HG03060 (cell line): ENCODE data around the gene CALHM3.
"Not testable (repeated sequence)": the region's sequence is repeated elsewhere in the genome, so short reads cannot be mapped to it uniquely, and the experiment has no call there.

Source experiments
- ATAC-seq: cut with Tn5 transposase; IDR thresholded peaks from one replicate; pipeline ENCODE4 v1.9.1; 2021; ENCODE audit warnings: low read depth, moderate number of reproducible peaks; ENCODE audit not compliant: unreplicated experiment

The CALHM3 gene

GRCh38 chr10:103502849-103503660 is 24.0 kb upstream of the CALHM3 start:
- no peak for ATAC-seq

- no peak for ATAC-seq
These were observed 22.1 kb upstream of the CALHM3 start for GRCh38 chr10:103501186-103501585.

GRCh38 chr10:103500481-103500880 is 21.4 kb upstream of the CALHM3 start:
- no peak for ATAC-seq

DNA sequence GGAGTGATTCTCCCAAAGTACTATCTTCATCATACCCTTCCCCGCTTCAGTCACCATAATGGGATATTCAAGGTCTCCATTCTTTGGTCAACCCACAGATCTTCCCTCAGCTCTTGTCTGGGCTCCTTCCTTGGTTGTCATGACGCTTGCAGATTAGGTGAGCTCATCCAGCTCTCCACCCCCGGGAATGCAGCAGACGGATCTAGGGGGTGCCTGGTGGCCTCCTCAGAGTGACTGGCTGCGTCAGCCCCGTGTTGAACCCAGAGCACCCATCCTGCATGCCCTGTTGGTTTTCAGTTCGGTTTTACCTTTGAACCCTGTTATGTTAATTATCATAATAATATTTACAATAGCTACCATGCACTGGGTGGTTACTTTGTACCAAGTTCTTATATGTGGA is 20.8 kb upstream of the CALHM3 start:
- ATAC-seq, result no peak

- ATAC-seq, result no peak
These were observed 20.0 kb upstream of the CALHM3 start for GRCh38 chr10:103498936-103499638.

- no peak for ATAC-seq
These were observed 18.3 kb upstream of the CALHM3 start for GRCh38 chr10:103497161-103497915.

DNA sequence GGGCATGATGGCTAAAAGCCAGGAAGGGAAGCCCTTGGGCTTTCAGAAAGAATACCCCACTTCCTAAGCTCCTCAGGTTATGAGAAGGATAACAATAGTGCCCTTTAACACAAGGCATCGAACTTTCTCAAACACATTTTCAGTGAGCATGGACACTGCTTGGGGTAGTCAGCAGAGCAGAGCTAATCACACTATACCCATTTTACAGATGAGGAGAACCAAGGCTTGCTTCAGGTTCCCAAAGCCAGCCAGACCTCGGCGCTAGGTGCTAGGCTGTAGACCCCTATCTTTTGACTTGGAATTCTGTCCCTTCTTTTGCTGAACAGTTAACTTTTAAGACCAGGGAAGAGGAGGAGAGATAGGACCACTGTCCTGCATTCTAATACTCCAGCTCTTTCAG is 16.3 kb upstream of the CALHM3 start:
- no peak for ATAC-seq

GRCh38 chr10:103493916-103494877 is 15.2 kb upstream of the CALHM3 start:
- no peak for ATAC-seq

DNA sequence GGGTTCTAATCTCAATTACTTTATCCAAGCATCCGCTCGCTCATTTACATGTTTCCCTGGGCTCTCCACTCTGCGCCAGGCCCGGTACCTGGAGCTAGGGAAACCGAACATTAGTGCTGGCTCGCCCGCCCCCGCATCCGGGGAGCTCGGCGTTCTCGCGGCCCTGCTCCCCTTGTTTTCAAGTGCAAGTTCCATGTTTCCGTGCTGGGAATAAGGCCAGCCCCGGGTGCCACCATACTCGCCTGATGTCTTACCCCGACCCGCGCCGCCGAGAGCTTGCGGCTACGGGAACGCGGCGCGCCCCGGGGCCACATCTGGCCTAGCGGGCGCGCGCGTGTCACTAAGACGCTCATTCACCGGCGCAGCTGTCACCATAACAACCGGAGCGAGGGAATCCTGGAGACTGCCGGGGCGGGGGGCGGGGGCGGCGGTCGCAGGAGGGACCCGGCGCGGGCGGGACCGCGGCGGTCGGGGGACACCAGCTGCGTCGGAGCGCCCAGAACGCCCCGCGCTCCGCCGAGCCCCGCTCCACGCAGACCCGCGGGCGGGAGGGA is 14.4 kb upstream of the CALHM3 start, which contains the start of gene NEURL1:
NEURL1 (plus strand) TSS at position 344 of the 554 bp plus-strand sequence. CDS start 683 bp downstream, outside the sequence.
- ATAC-seq, result no peak

DNA sequence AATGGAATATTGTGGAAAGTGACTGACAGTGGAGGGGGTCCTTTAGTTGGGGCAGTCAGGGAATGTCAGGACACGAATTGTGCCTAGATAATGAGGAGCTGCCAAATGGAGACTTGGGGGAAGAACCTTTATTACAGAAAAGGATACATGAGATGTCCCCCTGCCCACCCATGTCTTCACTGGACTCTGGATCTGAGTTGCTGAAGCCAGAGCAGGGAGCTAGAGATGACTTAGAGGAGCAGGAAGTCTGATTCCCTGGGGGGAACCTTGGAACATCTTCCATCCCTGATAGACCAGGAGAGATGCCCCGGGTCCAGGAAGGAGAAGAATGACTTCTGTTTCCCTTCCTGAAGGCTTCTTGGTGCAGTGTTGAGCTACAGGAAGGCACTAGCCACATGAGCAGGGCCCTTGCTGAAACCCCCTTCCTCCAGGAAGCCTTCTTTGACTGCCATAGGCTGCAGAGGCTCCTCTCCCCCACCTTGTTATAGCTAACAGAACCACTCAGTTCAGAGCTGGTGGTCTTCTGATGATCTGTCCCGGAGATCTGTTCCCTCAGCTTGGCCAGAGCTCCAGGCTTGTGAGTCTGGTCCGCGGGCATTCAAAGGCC is 13.7 kb upstream of the CALHM3 start:
- no peak for ATAC-seq

- ATAC-seq, result no peak
These were observed 12.8 kb upstream of the CALHM3 start for GRCh38 chr10:103491729-103492364.

GRCh38 chr10:103490986-103491314 is 11.9 kb upstream of the CALHM3 start:
- ATAC-seq, result no peak

DNA sequence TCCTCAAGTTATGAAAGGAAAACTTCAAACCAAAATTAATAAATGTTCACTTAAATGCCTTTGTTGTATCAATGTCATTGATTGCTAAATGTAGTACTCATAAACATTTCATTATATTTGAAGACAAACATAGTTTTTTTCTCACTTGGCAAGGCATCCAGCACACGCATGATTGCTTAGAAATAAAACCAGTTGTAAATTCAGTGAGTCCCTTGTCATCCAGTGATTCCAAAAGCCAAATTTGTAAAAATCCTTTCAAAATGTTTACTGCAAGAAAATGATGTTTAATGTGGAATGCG is 8.3 kb upstream of the CALHM3 start:
- no peak for ATAC-seq

GRCh38 chr10:103486635-103487409 is 7.8 kb upstream of the CALHM3 start:
- ATAC-seq, result not testable (repeated sequence)

DNA sequence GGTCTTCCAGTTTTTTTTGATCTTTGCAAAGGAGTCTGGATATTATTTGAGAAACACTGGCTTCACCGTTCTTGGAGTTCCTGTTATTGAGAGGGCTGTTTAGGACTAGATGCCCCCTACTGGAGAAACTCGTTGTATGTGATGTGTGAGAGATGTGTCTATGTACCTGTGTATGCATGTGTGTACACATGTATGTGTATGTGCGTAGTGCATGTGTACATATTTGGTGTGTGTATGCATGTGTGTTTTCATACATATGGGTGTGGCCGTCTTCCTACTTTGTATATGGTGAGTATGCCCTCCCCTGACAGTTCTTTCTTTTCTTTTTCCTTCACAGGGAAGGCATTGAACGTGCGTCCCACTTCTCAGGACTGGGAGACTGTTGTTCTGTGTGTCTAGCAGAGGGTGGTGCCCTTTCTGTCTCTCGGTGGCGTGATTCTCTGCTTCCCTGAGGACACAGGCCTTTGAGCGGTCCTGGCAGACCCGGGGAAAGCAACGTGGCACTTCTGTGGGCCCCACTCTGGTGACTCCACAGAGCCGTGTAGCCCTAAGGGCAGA is 3.0 kb upstream of the CALHM3 start:
- ATAC-seq, result no peak

GRCh38 chr10:103480521-103480920 is 1.5 kb upstream of the CALHM3 start:
- no peak for ATAC-seq

DNA sequence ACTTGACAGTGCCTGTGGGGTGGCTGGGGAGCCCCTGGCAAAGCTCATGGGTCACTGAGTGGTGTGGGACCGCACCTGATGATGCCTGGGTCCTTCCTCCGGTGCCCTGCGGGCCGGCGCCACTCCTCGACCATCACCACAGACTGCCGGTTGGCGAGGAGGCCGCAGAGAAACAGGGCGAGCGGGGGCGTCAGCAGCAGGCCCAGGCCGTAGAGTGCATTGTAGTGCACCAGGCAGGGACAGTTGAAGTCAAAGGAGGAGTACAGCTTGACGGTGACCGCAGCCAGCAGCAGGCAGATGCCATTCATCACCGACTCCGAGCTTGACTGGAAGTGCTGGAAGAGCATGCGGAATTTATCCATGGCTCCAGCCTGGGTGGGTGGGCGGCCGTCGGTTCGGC is 369 bp downstream of the CALHM3 start:
- no peak for ATAC-seq
